DMS 273 (cell line): ENCODE data around the gene PRLR.

Experiments
- DNase-seq: peaks from one replicate; lab custom pipeline; 2025; ENCODE audit not compliant: unreplicated experiment; lab: John Stamatoyannopoulos, UW

PRLR gene

DNA sequence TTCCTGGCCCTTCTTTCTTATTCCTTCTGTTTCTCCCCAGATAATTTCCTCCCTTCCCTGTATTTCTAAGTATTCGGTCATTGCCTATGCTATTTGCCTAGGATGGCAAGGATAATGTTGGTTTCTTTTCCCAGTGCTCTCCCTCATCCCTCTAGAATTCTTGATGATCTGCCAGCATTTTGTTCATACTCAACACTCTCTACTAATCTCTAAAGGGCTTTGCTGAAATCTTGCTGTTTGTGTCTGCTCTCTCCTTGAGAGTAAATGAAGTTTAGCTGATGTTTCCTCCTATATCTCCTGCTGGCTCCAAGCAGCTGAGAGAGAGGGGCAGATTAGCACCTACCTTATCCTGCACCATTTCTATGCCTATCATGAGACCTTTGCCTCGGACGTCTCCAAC is 220.6 kb downstream of the PRLR start:
- DNase-seq: no peak

DNA sequence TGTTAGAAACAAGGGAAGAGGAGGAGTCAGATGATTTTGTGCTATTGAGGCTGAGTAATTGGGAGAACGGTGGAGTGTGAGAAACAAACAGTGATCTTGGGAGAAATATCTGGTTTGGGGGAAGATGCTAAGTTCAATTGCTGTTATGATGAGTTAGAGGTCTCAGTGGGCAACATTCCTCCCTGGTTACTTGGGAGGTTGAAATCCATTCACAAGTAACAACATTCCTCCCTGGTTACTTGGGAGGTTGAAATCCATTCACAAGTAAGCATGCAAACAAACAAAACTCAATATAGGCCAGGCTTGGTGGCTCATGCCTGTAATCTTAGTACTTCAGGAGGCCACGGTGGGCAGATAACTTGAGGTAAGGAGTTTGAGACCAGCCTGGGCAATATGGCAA is 221.3 kb downstream of the PRLR start:
- DNase-seq: no peak

DNA sequence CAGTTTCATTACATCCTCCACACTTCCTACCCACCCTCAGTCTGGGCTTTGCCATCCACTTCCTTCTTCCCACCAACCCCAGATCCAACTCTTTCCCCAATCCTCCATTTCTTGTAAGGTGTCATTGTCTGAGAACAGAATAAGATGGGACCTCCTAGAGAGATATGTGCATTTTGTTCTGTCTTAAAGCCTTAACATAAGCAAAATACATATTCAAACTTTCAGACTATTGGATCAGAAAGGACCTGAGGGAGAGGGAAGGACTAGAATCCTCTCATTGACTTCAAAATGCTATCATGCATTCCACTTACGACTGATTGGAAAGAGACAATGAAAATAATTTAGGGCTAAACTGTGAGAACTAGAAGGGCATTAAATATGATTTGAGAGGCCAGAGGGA is 225.5 kb downstream of the PRLR start:
- no peak for DNase-seq

DNA sequence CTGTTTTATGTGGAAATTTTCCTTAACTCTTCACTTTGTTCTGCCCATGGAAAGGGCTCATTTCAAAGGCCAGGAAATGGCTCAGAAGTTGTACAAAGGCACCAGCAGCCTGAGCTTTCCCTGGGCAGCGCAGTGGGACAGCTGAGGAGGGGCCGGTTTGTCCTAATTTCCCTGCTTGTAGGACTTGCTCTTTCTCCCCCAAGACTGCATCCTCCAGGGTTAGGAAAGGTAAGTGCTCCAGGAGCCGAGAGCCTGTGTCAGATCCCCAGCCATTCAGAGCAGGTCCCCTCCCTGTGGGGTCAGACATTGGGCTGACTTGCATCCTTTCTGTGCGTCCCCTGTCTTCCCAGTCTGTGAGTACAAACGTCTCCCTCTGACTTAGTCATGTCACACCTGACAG is 226.1 kb downstream of the PRLR start:
- DNase-seq: no peak

DNA sequence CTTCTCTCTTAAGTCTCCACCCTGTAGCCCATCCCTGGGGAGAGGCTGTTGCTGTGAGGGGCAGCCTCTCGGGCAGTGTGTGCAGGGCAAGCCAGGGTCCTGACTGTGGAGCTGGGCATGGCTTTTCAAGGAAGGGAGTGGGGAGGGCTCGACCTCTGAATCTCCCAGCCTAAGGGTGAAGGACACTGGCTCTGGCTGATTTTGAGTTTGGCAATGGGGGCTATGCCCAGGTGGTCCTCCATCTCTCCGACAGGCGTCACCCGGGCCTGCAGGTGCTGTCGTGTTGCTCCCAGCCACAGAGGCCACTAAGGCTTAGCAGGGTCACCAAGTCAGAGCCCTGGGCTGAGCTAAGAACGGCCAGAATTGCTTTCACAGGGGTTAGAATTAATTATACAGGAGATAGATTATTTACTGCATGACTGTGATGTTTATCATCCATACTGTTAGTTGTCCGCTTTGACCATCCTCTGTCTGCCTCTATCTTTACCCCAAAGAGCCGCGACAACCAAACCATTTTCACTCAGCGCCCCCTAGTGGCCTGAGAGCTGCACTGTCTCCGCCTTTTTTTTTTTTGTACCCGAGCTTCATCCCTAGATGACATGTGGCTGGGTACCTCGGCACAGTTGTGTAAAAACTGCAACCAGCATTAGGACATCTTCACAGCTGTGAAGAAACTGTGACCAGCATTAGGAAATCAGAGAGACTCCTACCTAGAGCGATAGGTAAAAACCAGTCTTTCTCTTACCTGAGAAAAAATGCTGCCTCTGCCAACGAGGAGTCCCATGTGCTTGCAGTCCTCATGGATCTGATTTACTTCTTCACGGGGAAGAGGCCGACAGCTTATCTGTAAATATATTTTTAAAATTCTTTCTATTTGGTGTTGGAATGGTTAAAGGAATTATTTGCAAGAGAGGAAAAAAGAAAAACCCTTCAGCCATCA is 227.0 kb downstream of the PRLR start:
- DNase-seq: peak; percentile 88

DNA sequence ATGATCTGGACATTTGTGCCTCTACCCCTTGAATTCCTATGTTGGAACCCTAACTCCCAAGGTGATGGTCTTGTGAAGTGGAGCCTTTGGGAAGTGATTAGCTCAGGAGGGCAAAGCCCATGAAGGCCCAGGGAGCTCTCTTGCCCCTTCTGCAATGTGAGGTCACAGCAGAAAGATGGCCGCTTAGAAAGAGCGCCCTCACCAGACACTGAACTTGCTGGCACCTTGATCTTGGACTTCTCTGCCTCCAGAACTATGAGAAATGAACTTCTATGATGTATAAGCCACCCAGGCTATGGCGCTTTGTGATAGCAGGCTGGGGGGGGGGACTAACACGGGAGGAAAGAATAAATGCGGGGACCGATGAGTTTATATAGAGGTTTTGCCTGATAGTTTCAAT is 227.8 kb downstream of the PRLR start:
- no peak for DNase-seq

DNA sequence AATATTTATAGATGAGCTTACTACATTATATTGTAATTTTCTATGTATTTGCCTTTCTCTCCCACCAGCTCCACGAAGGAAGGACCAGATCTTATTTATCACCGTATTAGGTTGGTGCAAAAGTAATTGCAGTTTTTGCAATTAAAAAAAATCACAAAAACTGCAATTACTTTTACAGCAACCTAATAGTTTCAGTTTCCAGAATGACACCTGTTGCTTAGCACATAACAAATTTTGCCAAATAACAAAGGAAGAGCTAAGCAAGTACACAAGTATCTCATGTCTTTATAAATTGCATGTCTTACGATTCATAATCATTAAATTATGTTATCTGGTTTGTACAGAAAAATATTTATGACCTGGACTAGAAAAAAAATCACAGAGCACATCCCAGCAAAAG is 228.4 kb downstream of the PRLR start:
- no peak for DNase-seq
